HepG2 (cell line): ENCODE measurements around the gene ARF6.

ENCODE experiments used
- CREB1 ChIP-seq, 2 experiments: fragments of 450-650 bp in 1 of 2; IDR thresholded peaks; 2 replicates each; pipeline ENCODE4 v1.6.1; 2016 to 2017; ENCODE audit warnings: control low read depth in 1 of 2, mild to moderate bottlenecking in 1 of 2, missing compliant biosample characterization in 1 of 2, missing genetic modification characterization in 1 of 2
- JUND ChIP-seq: sonication (generic); formaldehyde crosslinking; IDR thresholded peaks from 2 replicates; pipeline ENCODE4 v1.8.0; 2022; ENCODE audit warnings: mild to moderate bottlenecking, missing genetic modification reagents
- MEF2D ChIP-seq: sonication (generic); formaldehyde crosslinking; IDR thresholded peaks from 2 replicates; pipeline ENCODE4 v1.5.1; 2020; ENCODE audit warnings: mild to moderate bottlenecking, missing genetic modification reagents
- TF ChIP-seq, protein P1 (sequence below): sonication (generic); formaldehyde crosslinking; IDR thresholded peaks from 2 replicates; pipeline ENCODE4 v1.5.0; 2020; ENCODE audit warnings: mild to moderate bottlenecking, missing genetic modification reagents, borderline replicate concordance

DNA sequence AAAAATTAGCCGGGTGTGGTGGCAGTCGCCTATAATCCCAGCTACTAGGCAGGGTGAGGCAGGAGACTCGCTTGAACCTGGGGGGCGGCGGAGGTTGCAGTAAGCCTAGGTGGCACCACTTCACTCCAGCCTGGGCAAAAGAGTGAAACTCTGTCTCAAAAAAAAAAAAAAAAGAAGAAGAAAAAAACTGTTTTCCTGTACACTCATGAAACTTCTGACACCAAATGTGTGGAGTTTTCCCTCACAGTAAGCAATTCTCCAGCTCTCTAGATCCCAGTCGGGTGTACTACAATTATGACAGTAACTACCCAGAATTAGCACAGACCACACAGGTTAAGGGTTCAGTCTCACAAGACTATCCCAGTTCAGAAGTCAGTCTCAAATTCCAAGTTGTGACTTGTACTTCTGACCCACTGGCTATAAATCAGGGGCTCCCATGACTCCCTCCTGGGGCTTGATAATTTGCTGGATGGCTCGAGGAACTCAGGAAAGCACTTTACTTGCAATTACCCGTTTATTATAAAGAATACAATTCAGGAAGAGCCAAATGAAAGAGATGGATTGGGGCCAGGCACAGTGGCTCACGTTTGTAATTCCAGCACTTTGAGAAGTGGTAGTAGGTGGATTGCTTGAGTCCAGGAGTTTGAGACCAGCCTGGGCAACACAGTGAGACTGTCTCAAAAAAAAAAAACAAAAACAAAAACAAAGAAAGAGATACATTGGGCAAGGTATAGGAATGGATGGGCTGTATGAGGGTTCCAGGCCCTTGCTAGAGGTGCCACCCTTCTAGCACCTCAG, 12.4 kb upstream of the ARF6 start:
- TF ChIP-seq JUND (CRISPR knock-in tag) (no peak), CREB1 (IDR thresholded peaks at IDR 0.05) (no peak), CREB1 (CRISPR knock-in tag; IDR thresholded peaks at IDR 0.05) (no peak), MEF2D (CRISPR knock-in tag) (no peak)
- TF ChIP-seq, protein P1, sequence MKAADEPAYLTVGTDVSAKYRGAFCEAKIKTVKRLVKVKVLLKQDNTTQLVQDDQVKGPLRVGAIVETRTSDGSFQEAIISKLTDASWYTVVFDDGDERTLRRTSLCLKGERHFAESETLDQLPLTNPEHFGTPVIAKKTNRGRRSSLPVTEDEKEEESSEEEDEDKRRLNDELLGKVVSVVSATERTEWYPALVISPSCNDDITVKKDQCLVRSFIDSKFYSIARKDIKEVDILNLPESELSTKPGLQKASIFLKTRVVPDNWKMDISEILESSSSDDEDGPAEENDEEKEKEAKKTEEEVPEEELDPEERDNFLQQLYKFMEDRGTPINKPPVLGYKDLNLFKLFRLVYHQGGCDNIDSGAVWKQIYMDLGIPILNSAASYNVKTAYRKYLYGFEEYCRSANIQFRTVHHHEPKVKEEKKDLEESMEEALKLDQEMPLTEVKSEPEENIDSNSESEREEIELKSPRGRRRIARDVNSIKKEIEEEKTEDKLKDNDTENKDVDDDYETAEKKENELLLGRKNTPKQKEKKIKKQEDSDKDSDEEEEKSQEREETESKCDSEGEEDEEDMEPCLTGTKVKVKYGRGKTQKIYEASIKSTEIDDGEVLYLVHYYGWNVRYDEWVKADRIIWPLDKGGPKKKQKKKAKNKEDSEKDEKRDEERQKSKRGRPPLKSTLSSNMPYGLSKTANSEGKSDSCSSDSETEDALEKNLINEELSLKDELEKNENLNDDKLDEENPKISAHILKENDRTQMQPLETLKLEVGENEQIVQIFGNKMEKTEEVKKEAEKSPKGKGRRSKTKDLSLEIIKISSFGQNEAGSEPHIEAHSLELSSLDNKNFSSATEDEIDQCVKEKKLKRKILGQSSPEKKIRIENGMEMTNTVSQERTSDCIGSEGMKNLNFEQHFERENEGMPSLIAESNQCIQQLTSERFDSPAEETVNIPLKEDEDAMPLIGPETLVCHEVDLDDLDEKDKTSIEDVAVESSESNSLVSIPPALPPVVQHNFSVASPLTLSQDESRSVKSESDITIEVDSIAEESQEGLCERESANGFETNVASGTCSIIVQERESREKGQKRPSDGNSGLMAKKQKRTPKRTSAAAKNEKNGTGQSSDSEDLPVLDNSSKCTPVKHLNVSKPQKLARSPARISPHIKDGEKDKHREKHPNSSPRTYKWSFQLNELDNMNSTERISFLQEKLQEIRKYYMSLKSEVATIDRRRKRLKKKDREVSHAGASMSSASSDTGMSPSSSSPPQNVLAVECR (CRISPR knock-in tag): no peak
